HUDEP-2 (cell line): ENCODE data around the gene ST8SIA5.
A peak's percentile ranks its signal among the peaks of the same experiment; 100 is the strongest.
"Not testable (repeated sequence)": the region's sequence is repeated elsewhere in the genome, so short reads cannot be mapped to it uniquely, and the experiment has no call there.

ENCODE experiments used
- DNase-seq, 76 experiments: peaks; one replicate each; lab custom pipeline; 2025; ENCODE audit not compliant: unreplicated experiment in 76 of 76; lab: John Stamatoyannopoulos, UW

Gene ST8SIA5, protein sequence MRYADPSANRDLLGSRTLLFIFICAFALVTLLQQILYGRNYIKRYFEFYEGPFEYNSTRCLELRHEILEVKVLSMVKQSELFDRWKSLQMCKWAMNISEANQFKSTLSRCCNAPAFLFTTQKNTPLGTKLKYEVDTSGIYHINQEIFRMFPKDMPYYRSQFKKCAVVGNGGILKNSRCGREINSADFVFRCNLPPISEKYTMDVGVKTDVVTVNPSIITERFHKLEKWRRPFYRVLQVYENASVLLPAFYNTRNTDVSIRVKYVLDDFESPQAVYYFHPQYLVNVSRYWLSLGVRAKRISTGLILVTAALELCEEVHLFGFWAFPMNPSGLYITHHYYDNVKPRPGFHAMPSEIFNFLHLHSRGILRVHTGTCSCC

DNA sequence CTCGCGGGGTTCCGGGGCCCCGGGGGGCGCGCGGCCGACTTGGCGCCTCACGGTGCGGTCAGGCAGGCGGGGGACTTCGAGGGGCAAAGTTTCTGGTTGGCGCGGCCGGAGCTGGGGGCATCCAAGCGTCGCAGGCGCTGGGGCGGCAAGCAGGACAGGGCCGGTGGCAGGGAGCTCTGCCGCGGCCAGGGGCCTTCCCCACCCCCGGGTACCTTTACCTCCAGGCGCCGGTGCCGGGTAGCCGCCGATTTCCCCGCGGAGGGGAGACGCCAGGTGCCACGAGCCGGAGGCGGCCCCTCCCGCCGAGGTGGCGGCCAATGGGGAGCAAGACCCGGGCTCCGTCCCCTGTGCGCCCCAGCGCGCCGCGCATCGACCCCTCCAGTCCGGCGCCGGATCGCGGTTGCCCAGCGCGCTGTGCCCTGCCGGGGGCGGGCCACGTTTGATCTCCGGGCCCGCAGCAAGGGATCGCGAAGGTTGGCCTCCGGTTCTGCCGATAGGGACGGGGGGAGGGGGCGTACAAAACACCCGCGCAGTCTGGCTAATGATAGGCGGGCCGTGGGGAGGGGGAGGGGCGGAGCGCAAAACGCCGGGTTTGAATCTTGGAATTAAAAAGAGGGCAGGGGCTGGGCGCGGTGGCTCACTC is at the start of gene ST8SIA5:
TSS of gene ST8SIA5 (minus strand) at position 495 of the 643 bp plus-strand sequence. CDS start 545 bp downstream, outside the sequence.
- no peak for DNase-seq

GRCh38 chr18:46795945-46796344 is 39.1 kb upstream of the ST8SIA5 start:
- DNase-seq, result not testable (repeated sequence)

GRCh38 chr18:46794607-46795006 is 37.8 kb upstream of the ST8SIA5 start:
- DNase-seq, result no peak

GRCh38 chr18:46793565-46793964 is 36.7 kb upstream of the ST8SIA5 start:
- peak in 10 of 76 experiments; percentile 1 to 39 (median 12) for DNase-seq

GRCh38 chr18:46789088-46789487 is 32.2 kb upstream of the ST8SIA5 start:
- DNase-seq, result no peak

- DNase-seq, result no peak
Observed at GRCh38 chr18:46787674-46788073, 30.8 kb upstream of the ST8SIA5 start.

- no peak for DNase-seq
Observed at GRCh38 chr18:46772357-46772756, 15.5 kb upstream of the ST8SIA5 start.

DNA sequence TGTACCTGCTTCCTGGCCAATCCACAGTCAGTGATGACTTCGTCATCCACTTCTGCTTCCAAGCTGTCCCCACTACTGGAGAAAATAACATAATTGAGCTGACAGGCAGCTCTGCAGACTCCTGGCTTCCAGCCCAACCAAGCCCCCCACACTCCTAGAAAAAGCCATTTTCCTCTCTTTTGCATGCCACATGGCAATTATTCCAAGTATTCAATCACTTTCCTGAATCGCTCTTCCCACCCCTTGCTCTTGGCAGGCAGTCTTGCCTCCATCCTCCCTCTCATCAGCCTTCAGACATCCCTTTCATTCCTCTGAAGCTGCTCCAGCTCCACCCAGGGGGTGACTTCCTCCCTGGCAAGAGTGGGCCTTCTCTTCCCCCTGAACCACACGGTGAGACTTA is 14.3 kb upstream of the ST8SIA5 start:
- no peak for DNase-seq

- no peak for DNase-seq
Observed at GRCh38 chr18:46770708-46771107, 13.9 kb upstream of the ST8SIA5 start.

DNA sequence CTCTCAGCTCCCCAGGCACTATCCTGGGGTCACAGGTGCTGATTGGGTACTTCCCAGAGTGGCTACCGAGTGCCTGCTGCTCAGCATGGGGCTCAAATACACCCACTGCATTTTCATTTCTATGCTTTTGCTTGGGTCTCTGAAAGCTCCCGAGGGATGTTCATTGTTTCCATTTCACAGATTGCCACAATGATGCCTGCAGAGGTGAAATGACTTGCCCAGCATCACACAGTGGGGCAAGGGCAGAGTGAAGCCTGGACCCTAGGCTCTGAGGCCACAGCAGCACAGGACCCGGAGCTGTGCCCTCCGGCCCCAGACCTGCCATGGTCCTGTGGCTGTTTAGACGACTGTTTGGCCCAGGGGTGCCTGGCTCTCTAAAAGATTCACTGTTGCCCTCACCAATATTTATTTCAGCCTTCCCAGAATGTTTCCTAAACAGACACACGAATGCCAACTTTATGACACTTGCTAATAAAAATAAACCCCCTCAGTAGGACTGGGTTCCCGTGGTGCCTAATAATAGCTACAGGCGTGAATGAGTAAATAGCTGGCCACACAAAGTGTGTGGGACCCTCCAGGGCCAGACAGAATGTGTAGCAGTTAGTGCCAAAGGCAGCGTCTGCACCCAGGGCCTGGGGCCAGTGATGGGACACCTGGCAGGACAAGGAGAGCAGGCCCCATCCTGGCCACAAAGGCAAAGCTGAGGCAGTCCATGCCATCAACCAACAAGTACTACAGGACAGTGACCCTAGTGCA is 11.5 kb upstream of the ST8SIA5 start:
- no peak for DNase-seq

DNA sequence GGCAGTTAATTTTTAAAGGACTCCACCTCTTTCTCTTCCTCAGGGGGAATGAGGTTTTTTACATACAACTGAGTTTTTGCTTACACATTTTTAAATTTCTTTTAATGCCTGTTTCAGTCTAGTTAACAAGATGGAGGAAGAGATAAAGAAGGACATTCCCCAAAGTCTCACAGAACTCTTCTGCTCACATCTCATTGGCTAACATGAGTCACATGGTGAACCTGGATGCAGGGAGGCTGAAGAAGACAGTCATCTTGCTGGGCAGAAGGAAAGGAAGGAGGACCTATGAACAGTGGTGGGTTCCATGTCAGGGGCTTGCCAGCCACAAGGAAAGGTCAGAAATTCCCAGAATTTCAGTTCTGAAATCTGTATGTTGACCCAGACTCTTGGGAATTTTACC is 10.4 kb upstream of the ST8SIA5 start:
- DNase-seq, result no peak

DNA sequence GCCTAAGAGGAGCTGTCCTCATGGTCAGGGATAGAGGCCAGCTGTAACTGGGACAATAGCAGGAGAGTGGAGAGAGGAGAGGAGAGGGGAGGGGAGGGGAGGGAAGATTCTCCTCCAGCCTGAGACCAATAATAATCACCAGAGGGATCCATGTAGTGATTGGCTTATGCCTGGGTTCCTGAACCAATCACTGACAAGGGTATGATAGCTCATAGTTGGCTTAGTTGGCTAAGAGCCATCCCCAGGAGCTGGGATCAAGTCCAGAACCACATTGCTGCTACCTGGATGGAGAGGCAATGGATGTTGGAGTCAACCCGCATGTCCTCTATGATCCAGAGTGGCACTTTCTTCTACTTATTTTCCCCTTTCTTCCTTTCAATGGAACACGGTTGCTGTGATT is 7.7 kb upstream of the ST8SIA5 start:
- DNase-seq, result no peak

- no peak for DNase-seq
Observed at GRCh38 chr18:46761059-46761769, 4.4 kb upstream of the ST8SIA5 start.

DNA sequence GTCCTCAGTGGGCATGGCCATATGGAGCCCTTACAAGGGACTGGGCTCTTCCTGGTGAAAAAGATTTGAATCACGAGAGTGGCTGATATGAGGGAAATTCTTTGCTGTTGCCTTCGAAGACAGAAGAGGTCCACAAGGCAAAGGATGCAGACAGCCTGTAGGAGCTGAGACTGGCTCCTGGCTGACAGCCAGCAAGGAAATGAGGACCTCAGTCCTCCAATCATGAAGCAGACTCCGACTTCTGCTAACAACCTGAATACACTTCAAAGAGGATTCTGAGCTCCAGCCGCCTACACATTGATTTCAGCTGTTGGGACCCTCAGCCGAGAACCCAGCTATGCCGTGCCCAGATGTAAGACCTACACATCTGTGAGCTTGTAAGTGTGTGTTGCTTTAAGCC is 3.0 kb upstream of the ST8SIA5 start:
- DNase-seq, result no peak

GRCh38 chr18:46756025-46756558 is 761 bp downstream of the ST8SIA5 start:
- no peak for DNase-seq

GRCh38 chr18:46755315-46756024 is 1.4 kb downstream of the ST8SIA5 start:
- DNase-seq, result peak in 6 of 76 experiments; percentile 6 to 32 (median 10)

DNA sequence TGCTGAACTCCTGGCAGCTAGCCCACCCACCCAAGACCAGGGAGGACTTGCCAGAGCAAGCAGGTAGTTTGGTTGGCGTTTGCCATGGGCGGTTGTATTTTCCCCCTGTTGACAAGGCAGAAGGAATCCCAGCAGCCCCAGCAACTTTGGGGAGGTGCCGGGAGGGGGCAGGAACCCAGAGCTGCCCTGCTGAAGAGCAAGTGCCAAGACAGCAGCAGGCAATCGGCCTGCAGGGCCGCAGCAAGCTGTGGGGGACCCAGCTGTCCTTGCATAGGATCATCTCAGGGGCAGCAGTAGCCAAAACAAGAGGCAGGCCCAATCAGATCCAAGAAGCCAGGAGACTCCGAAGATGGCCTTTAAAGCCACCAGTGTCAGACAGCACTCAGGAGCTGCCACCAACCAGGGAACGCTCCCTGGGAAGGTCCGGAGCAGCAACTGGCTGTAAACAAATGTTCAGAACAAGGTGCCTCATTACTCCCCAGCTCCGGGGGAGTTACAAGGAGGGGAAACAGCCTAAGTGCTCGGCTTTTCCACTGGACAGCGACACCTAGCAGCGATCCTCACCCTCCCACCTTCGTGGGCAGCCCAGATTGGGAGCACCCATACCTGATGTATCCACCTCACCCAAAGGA is 2.1 kb downstream of the ST8SIA5 start:
- DNase-seq, result no peak

DNA sequence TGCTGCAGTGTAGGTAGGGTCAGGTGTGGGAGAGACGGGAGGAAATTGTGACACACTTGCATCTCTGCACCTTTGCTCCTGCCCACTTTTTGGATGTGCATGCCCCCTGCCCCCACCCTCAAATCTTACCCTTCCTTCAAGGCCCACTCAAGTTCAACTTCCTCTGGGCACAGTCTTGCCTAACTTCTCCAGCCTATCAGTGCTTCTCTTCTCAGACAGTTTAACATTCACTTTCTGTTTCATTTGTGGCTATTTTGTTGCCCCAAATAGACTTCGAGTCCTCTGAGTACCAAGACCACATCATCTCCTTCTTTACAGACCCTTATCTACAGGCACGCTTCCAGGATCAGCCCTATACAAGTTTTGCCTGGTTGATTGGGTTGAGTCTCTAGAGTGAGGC is 2.7 kb downstream of the ST8SIA5 start:
- no peak for DNase-seq

GRCh38 chr18:46751882-46752281 is 5.0 kb downstream of the ST8SIA5 start:
- no peak for DNase-seq
